Measurements from ENCODE around the gene ZSCAN20.
"Not testable (repeated sequence)": the region's sequence is repeated elsewhere in the genome, so short reads cannot be mapped to it uniquely, and the experiment has no call there.

ZSCAN20 gene

DNA sequence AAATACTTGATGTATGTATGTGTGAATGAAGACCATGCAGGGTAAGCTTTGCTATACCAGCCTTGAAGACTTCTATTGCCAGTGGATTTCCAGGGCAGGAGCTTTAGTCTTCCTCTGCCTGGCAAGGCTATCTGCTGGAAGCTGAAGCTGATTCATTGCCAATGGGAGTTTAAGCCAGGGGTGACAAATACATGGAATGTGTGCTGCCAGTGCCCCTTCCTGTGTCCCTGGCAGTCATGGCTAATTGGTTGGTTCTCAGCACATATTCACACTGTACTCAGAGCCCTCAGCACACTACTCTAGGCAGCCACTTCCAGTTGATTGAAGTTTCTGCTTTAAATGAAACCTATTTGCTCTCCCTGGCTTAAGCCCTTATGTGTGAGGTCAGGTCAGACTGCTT, 1.5 kb downstream of the ZSCAN20 start:
- DNase-seq (ENCODE audit: extremely low read depth in 1 of 2, low read depth in 1 of 2): no peak

GRCh38 chr1:33477451-33477850, 5.0 kb downstream of the ZSCAN20 start:
- DNase-seq (ENCODE audit: extremely low read depth in 1 of 2, low read depth in 1 of 2): no peak

- no peak for DNase-seq (ENCODE audit: extremely low read depth in 1 of 2, low read depth in 1 of 2)
Measured at GRCh38 chr1:33482412-33482811, 10.0 kb downstream of the ZSCAN20 start.

GRCh38 chr1:33488624-33489023, 16.2 kb downstream of the ZSCAN20 start:
- DNase-seq (ENCODE audit: extremely low read depth in 1 of 2, low read depth in 1 of 2): no peak

GRCh38 chr1:33494929-33495328, 22.5 kb downstream of the ZSCAN20 start:
- DNase-seq (ENCODE audit: extremely low read depth in 1 of 2, low read depth in 1 of 2): no peak

- no peak for DNase-seq (ENCODE audit: extremely low read depth in 1 of 2, low read depth in 1 of 2)
Measured at GRCh38 chr1:33497410-33497809, 25.0 kb downstream of the ZSCAN20 start.

GRCh38 chr1:33500547-33500946, 28.1 kb downstream of the ZSCAN20 start:
- DNase-seq (ENCODE audit: extremely low read depth in 1 of 2, low read depth in 1 of 2): no peak

GRCh38 chr1:33501309-33501708, 28.9 kb downstream of the ZSCAN20 start:
- no peak for DNase-seq (ENCODE audit: extremely low read depth in 1 of 2, low read depth in 1 of 2)

GRCh38 chr1:33501774-33502173, 29.3 kb downstream of the ZSCAN20 start:
- no peak for DNase-seq (ENCODE audit: extremely low read depth in 1 of 2, low read depth in 1 of 2)

GRCh38 chr1:33502726-33503125, 30.3 kb downstream of the ZSCAN20 start:
- DNase-seq (ENCODE audit: extremely low read depth in 1 of 2, low read depth in 1 of 2): no peak

DNA sequence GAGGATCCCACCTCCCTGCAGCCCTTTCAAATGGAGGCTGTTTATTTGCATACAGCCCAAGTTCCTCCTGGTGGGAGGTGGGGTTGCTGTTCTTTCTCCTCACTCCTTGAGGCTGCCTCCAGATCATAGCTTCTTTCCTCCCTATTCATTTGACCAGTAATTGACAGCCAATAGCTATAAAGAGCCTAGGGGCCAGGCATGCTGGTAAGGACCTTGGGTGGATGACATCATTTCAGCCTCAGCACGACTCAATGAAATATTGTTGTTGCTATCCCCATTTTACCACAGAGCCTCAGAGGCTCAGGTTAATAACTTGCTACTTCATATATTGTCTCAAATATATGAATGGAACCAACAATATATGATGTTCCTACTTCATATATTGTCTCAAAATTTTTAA, 31.1 kb downstream of the ZSCAN20 start:
- DNase-seq (ENCODE audit: extremely low read depth in 1 of 2, low read depth in 1 of 2): no peak

- no peak for DNase-seq (ENCODE audit: extremely low read depth in 1 of 2, low read depth in 1 of 2)
Measured at GRCh38 chr1:33507661-33508060, 35.2 kb downstream of the ZSCAN20 start.

DNA sequence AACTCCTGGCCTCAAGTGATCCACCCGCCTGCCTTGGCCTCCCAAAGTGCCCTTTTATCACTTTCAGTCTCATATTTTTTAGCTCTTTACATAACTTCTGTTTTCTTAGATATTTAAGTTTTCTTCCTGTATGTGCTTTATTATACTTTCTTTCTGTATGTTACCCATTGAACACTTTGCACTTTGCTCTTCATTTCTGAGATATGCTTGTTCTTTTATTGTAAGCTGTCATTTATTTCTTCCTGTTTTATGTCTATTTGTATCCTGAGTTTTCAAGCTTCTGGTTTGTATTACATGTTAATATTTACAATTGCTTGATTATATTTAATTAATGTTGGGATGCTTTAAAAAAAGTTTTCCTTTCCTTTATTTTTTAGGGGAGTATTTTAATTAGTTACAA, 35.7 kb downstream of the ZSCAN20 start:
- DNase-seq (ENCODE audit: extremely low read depth in 1 of 2, low read depth in 1 of 2): no peak

GRCh38 chr1:33509276-33509675, 36.8 kb downstream of the ZSCAN20 start:
- not testable (repeated sequence) for DNase-seq (ENCODE audit: extremely low read depth in 1 of 2, low read depth in 1 of 2)

DNA sequence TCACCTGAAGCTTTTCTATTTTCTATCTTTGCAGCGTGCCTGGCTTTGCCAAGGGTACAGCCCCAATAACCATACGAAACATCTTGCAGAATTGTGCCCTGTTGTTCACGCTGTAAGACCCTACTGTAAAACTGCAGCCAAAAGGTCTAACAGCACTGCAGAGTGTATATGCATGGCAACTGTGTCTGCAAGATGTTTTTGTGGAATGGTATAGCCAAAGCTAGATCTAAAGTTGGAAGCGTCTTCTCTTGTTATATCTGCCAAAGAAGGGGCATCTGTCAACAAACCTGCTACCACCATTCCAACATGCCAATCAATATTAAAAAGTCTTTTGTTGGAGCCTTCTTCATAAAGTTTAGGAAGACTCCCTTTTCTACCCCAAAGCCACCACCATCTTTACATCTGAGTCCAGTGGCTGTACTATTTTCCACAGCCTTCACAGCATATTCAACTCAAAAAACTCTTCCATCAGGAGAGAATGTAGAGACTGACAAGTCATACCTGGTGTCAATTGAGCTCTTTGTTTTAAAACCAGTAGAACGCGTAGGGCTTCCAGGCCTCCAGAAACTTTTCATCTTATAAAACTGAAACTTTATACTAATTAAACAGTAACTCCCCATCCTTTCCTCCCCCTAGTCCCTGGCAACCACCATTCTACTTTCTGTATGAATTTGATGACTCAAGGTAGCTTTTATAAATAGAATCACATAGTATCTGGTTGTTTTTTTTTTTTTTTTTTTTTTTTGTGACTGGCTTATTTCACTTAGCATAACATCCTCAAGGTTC, 40.0 kb downstream of the ZSCAN20 start:
- DNase-seq (ENCODE audit: extremely low read depth in 1 of 2, low read depth in 1 of 2): no peak

DNA sequence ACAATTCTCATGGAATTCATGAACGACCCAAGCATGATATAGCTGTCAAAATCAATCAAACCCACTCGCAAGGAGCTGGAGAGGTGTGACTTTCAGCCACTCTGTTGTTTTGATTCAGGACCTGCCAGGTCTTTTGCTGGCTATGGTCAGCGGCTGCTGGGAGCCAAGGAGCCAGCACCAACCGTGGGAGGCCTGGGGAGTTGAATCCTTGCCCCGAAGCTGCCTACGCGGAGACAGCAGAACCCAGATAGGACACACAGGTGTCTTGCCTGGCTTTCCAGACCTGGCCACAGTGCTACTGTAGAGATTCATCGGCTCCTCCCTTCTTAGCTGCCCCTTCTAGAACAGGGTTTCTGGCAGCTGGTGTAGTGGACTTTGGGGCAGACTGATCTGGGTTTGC, 42.7 kb downstream of the ZSCAN20 start:
- DNase-seq (ENCODE audit: extremely low read depth in 1 of 2, low read depth in 1 of 2): no peak

- no peak for DNase-seq (ENCODE audit: extremely low read depth in 1 of 2, low read depth in 1 of 2)
Measured at GRCh38 chr1:33515607-33516006, 43.2 kb downstream of the ZSCAN20 start.

DNA sequence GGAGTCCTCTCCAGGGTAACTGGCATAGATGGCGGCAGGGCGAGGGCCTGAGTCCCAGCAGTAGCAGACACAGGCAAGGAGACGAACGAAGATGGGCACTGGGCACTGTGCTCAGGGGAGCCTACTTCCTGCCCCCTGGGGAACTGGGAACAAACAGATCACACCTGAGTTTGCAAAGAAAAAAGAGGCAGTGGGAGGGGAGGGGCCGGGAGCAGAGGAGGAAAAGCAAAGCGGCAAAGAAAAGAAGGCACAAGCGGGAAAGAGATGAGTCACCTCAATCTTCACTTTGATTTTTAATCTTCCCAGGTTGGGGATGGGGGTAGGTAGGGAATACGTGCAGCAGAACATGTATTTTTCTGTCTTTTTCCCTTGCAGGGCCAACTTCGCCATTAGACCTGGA, 44.0 kb downstream of the ZSCAN20 start:
- DNase-seq (ENCODE audit: extremely low read depth in 1 of 2, low read depth in 1 of 2): no peak

DNA sequence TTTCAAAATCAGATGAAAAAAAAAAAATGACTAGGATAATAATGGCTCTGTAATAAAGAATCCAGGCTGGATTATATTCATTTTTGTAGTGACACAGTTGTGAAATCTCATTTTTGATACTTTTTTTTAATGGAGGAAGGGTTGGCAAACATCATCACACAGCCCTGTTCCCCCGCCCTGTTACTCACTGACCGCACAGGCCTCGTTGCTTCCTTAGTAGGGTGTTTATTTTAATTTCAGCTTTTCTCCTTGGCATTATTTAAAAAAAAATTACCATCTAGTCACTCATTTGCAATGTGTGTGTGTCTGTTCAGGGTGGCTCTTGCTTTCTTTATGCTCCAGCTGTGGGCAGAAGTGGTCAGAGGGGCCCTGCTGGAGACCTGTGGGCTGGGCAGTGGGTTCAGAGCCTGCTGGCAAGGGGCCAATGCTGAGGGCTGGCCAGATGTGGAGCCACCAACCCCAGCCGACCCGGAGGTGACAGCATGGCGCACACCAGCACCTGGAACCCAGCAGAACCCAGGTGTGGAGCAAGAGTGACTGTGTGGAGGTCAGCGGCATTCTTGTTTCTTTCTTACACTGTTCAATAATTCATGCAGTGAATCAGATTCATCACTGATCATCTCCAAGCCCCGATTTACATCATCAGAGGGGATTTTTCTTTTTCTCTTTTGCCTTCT, 44.6 kb downstream of the ZSCAN20 start:
- no peak for DNase-seq (ENCODE audit: extremely low read depth in 1 of 2, low read depth in 1 of 2)

- DNase-seq (ENCODE audit: extremely low read depth in 1 of 2, low read depth in 1 of 2): no peak
Measured at GRCh38 chr1:33517596-33518250, 45.3 kb downstream of the ZSCAN20 start.

DNA sequence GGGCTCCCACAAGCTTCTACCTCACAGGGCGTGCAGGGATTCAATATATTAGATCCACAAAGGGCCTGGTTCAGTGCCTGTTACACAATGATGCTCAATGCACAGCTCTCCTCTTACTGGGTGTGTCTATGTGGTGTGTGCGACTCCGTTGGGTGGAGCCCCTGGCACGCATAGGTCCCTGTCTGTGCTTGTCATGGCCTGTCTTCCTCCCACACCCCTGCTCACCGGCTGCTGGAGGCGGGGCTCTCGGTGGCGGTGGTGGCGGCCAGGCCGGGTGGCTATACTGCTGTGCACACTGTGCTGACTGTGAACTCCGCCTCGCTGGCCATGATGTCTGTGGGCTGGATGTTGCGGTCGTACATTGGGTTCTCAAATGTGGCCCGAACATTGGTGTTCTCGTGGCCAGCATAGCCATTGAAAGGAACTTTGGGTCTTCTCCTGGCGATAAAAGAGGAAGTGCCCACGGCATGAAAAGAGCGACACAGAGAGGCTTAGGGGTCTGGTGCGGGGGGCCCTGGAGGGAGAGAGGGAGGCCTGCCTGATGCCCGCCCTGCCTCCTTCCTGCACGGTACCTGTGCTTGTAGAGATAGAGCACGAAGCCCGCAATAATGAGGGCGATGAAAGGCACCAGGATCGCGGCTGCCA, 46.9 kb downstream of the ZSCAN20 start:
- no peak for DNase-seq (ENCODE audit: extremely low read depth in 1 of 2, low read depth in 1 of 2)
